ENCODE measurements around the gene ADGRG1.

DNA sequence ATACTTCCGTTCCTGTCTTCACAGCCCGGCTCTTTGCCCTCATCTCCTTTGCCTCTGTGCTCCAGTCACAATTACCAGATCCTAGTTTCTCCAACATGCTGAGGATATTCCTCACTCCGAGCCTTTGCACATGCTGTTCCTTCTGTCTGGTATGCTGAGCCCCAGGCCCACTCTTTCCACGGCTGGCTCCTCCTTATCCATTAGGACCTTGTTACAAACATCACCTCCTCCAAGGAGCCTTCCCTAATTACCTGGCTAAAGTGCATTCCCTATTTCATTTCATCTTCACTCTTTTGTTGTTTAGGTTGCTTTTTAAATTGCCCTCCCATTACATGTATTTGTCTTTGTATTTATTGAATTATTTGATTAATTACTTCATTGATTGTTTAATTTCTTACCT lies 14.9 kb upstream of the ADGRG1 start:
- TF ChIP-seq CTCF (IDR thresholded peaks at IDR 0.05): no peak
- TF ChIP-seq EP300 (IDR thresholded peaks at IDR 0.05; ENCODE audit: borderline replicate concordance in 1 of 2, low read depth in 1 of 2, low read length in 1 of 2): no peak
- no peak for TF ChIP-seq EZH2phosphoT487 (IDR thresholded peaks at IDR 0.05; ENCODE audit: borderline replicate concordance, low read depth)
- TF ChIP-seq MXI1 (IDR thresholded peaks at IDR 0.05; ENCODE audit: low read depth, low read length): no peak
- TF ChIP-seq POLR2AphosphoS5 (IDR thresholded peaks at IDR 0.05; ENCODE audit: low read depth, low read length): no peak
- no peak for TF ChIP-seq RAD21 (IDR thresholded peaks at IDR 0.05; ENCODE audit: low read length)
